HepG2 (cell line): ENCODE measurements around the gene KARS1. TPM values are rescaled to one million over a fixed set of nuclear protein-coding genes. Genes with fewer than 3 reads are reported as not detected.
A peak's percentile ranks its signal among the peaks of the same experiment; 100 is the strongest.

ENCODE experiments used
- ATF7 ChIP-seq, 2 experiments: fragments of 450-650 bp in 1 of 2; sonication (generic) in 1 of 2; formaldehyde crosslinking in 1 of 2; IDR thresholded peaks; 2 replicates each; pipeline versions ENCODE4 v1.4.0 to v1.6.1; 2016 to 2020; ENCODE audit warnings: antibody characterized with exemption in 1 of 2, mild to moderate bottlenecking in 1 of 2, missing genetic modification reagents in 1 of 2
- E2F5 ChIP-seq: sonication (generic); formaldehyde crosslinking; conservative IDR thresholded peaks from 2 replicates; pipeline ENCODE4 v1.4.0; 2020; ENCODE audit warnings: missing genetic modification reagents
- EZH2 ChIP-seq: conservative IDR thresholded peaks from 2 replicates; pipeline ENCODE4 v1.6.1; 2012; ENCODE audit warnings: mild to moderate bottlenecking, low read depth, low read length, moderate library complexity
- GATAD1 ChIP-seq: IDR thresholded peaks from 2 replicates; pipeline ENCODE4 v1.6.1; 2016; ENCODE audit warnings: missing genetic modification reagents, missing compliant biosample characterization
- MEF2D ChIP-seq: sonication (generic); formaldehyde crosslinking; IDR thresholded peaks from 2 replicates; pipeline ENCODE4 v1.5.1; 2020; ENCODE audit warnings: mild to moderate bottlenecking, missing genetic modification reagents
- SMAD9 ChIP-seq: sonication (generic); formaldehyde crosslinking; IDR thresholded peaks from 2 replicates; pipeline ENCODE4 v1.5.1; 2020; ENCODE audit warnings: mild to moderate bottlenecking, missing genetic modification reagents
- SNAPC2 ChIP-seq: sonication (generic); formaldehyde crosslinking; IDR thresholded peaks from 2 replicates; pipeline ENCODE4 v1.8.1; 2022; ENCODE audit warnings: mild to moderate bottlenecking, missing genetic modification reagents
- TCF12 ChIP-seq, 2 experiments: fragments of 450-650 bp in 1 of 2; sonication (generic) in 1 of 2; formaldehyde crosslinking in 1 of 2; IDR thresholded peaks; 2 replicates each; pipeline versions ENCODE4 v1.6.1 to v1.8.0; 2017 to 2022; ENCODE audit warnings: antibody characterized with exemption in 1 of 2, mild to moderate bottlenecking in 1 of 2, missing genetic modification reagents in 1 of 2, moderate library complexity in 1 of 2
- THAP7 ChIP-seq: sonication (generic); formaldehyde crosslinking; IDR thresholded peaks from 2 replicates; pipeline ENCODE4 v1.8.1; 2023; ENCODE audit warnings: mild to moderate bottlenecking, missing genetic modification reagents
- TMF1 ChIP-seq: sonication (generic); formaldehyde crosslinking; IDR thresholded peaks from 2 replicates; pipeline ENCODE4 v1.8.1; 2022; ENCODE audit warnings: low read depth, missing genetic modification reagents
- ZBTB2 ChIP-seq: sonication (generic); formaldehyde crosslinking; IDR thresholded peaks from 2 replicates; pipeline ENCODE4 v1.8.0; 2022; ENCODE audit warnings: low read depth, missing genetic modification reagents
- ZNF232 ChIP-seq: sonication (generic); formaldehyde crosslinking; IDR thresholded peaks from 2 replicates; pipeline ENCODE4 v1.4.0; 2020; ENCODE audit warnings: missing genetic modification reagents, borderline replicate concordance
- ZNF570 ChIP-seq: sonication (generic); formaldehyde crosslinking; IDR thresholded peaks from 2 replicates; pipeline ENCODE4 v1.4.0; 2020; ENCODE audit warnings: mild to moderate bottlenecking, missing genetic modification reagents, borderline replicate concordance
- ZNF687 ChIP-seq: sonication (generic); formaldehyde crosslinking; IDR thresholded peaks from 2 replicates; pipeline ENCODE4 v1.5.1; 2020; ENCODE audit warnings: mild to moderate bottlenecking, missing genetic modification reagents, moderate library complexity
- polyA plus RNA-seq, 8 experiments: library from polyadenylated mRNA; depleted of rRNA in 3 of 8; stranded (reverse) in 7 of 8; unstranded in 1 of 8; fragments of >200 nt; fragmentation: Illumina TruSeq in 4 of 8; extraction: Trizol in 4 of 8; gene quantifications; 2 replicates each; pipeline versions ENCODE4 v1.2.1 to v1.2.3, GENCODE V29; 2011 to 2016; ENCODE audit warnings: low read depth in 4 of 8, missing spikeins in 1 of 8, mixed read lengths in 1 of 8; ENCODE audit not compliant: insufficient read depth in 1 of 8
- total RNA-seq, 5 experiments: library from RNA; depleted of rRNA; stranded (reverse); fragments of >200 nt; fragmentation: Illumina TruSeq; extraction: Trizol; gene quantifications; 2 replicates each; pipeline ENCODE4 v1.2.3, GENCODE V29; 2016; ENCODE audit warnings: low read depth in 1 of 5

Gene KARS1
- total and polyA plus RNA-seq, 2 of the 13 experiments (the other 11 are each of a cell fraction or from before 2014, with no cell fraction given), result 141 to 276 TPM

GRCh38 chr16:75622761-75623605, 24.5 kb downstream of the KARS1 start, which contains the start of gene ADAT1 (continued):
- TF ChIP-seq ZNF687 (CRISPR knock-in tag), result peak; percentile 97
- no peak for TF ChIP-seq ZNF232 (CRISPR knock-in tag)
- peak; percentile 87 for TF ChIP-seq ATF7 (IDR thresholded peaks at IDR 0.05)
- peak; percentile 42; the same call in 1 of the 2 replicates for TF ChIP-seq ATF7 (CRISPR knock-in tag; IDR thresholded peaks at IDR 0.05)
- 0 out of 2 replicates have a peak, but pooled peaks have one; percentile 29 for TF ChIP-seq TMF1
- TF ChIP-seq TCF12 (IDR thresholded peaks at IDR 0.05), result no peak
- TF ChIP-seq TCF12 (CRISPR knock-in tag; IDR thresholded peaks at IDR 0.05), result peak; percentile 56; the same call in 1 of the 2 replicates
- TF ChIP-seq SNAPC2 (CRISPR knock-in tag), result no peak
- no peak for TF ChIP-seq SMAD9
- no peak for TF ChIP-seq ZNF570 (CRISPR knock-in tag)
- no peak for TF ChIP-seq EZH2
- TF ChIP-seq GATAD1 (CRISPR knock-in tag), result peak; percentile 92
- peak; percentile 66; the same call in 1 of the 2 replicates for TF ChIP-seq ZBTB2 (CRISPR knock-in tag)
- peak; percentile 78 for TF ChIP-seq MEF2D (CRISPR knock-in tag)
- peak; percentile 61; the same call in 1 of the 2 replicates for TF ChIP-seq THAP7 (CRISPR knock-in tag)
- peak; percentile 88 for TF ChIP-seq E2F5 (CRISPR knock-in tag)
